SK-N-MC (cell line): Measurements from ENCODE around the gene WBP11.

Experiments
- EZH2 ChIP-seq: fragments of 200-600 bp; sonication (generic); IDR thresholded peaks from one replicate; pipeline ENCODE4 v1.6.1; 2017; ENCODE audit warnings: antibody characterized with exemption
- FOXP2 ChIP-seq: optimal IDR thresholded peaks from 2 replicates; pipeline ENCODE3; 2011; ENCODE audit warnings: mild to moderate bottlenecking, moderate library complexity; ENCODE audit not compliant: insufficient read depth; ENCODE audit errors: extremely low read length, control extremely low read depth
- POLR2AphosphoS5 ChIP-seq: IDR thresholded peaks from 2 replicates; pipeline ENCODE4 v1.6.1; 2012; ENCODE audit warnings: mild to moderate bottlenecking, low read depth, low read length, borderline replicate concordance

GRCh38 chr12:14803011-14803829 is at the start of gene WBP11, which contains the start of gene C12orf60:
- TF ChIP-seq POLR2AphosphoS5 (peak; percentile 98), EZH2 (no peak), FOXP2 (no peak)
